Hepatocyte (in vitro differentiated cells): ENCODE measurements around the gene TMEFF1.

Source experiments
- CTCF ChIP-seq: fragments of 200-600 bp; sonication (generic); IDR thresholded peaks from 2 replicates; pipeline ENCODE4 v1.5.1; 2016; ENCODE audit warnings: antibody characterized with exemption, mild to moderate bottlenecking; ENCODE audit not compliant: poor library complexity
- EZH2 ChIP-seq: fragments of 200-600 bp; sonication (generic); IDR thresholded peaks from 2 replicates; pipeline ENCODE4 v1.6.1; 2016; ENCODE audit warnings: antibody characterized with exemption, mild to moderate bottlenecking, borderline replicate concordance
- EZH2phosphoT487 ChIP-seq: fragments of 200-600 bp; sonication (generic); IDR thresholded peaks from one replicate; pipeline ENCODE4 v1.6.1; 2018; ENCODE audit warnings: antibody characterized with exemption, mild to moderate bottlenecking, low read depth, moderate library complexity; ENCODE audit not compliant: unreplicated experiment, severe bottlenecking

- no peak for TF ChIP-seq EZH2phosphoT487
- TF ChIP-seq CTCF: no peak
- TF ChIP-seq EZH2: no peak
Observed at GRCh38 chr9:100457517-100457916, 15.4 kb upstream of the TMEFF1 start.
